Measurements from ENCODE around the gene TNFSF11.
"Not testable (repeated sequence)": the region's sequence is repeated elsewhere in the genome, so short reads cannot be mapped to it uniquely, and the experiment has no call there.

Gene TNFSF11, protein sequence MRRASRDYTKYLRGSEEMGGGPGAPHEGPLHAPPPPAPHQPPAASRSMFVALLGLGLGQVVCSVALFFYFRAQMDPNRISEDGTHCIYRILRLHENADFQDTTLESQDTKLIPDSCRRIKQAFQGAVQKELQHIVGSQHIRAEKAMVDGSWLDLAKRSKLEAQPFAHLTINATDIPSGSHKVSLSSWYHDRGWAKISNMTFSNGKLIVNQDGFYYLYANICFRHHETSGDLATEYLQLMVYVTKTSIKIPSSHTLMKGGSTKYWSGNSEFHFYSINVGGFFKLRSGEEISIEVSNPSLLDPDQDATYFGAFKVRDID

DNA sequence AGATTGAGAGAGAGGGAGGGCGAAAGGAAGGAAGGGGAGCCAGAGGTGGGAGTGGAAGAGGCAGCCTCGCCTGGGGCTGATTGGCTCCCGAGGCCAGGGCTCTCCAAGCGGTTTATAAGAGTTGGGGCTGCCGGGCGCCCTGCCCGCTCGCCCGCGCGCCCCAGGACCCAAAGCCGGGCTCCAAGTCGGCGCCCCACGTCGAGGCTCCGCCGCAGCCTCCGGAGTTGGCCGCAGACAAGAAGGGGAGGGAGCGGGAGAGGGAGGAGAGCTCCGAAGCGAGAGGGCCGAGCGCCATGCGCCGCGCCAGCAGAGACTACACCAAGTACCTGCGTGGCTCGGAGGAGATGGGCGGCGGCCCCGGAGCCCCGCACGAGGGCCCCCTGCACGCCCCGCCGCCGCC, at the start of gene TNFSF11:
TNFSF11 (plus strand) TSS at position 142 of the 400 bp plus-strand sequence; CDS start at position 294, 152 bp downstream.
- DNase-seq = no peak

DNA sequence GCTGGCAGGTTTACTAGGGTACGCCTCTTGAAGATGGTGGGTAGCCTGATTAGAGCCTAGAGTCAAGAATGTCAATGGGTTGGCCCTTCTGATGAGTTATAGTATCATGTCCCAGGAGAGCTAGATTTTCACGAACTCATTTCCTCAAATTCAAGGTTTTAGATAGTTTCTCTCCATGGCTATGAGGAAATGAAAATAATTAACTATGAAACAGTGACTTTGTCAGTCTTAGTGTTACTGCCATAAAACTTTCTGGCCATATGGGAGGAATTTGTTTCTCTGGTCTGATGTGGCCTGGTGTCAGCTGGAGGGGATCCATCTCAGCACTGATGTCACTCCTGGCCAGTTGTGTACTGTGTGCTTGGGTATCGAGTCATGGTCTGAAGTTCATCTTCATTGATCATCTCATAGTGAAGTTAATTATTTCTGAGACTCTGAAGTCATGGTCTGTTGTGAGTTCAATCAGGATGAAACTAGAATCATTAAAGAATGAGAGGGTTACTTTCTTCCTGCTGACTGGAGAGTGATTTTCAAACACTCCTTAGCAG, 49.4 kb upstream of the TNFSF11 start:
- DNase-seq = no peak

DNA sequence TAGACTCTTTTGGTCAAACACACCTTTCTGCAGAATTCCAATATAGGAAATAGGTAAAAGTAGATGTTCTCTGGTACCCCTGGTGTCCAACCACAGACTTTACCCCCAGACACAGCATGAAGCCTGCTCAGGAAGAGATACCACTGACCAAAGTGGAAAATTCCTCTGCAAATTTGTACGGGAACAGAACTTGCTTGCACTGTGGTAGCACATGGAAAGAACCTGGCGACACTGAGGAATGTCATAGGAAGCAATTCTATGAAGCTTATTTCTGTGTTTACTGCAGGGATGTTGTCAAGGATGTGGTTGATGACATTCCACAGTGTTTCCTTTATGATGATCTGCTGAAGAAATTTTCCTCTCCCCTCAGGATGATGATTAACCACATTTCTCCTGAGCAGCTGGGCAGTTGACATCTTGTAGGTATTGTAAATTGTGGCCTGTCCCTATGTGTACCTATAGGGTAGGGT, 48.9 kb upstream of the TNFSF11 start:
- no peak for DNase-seq

DNA sequence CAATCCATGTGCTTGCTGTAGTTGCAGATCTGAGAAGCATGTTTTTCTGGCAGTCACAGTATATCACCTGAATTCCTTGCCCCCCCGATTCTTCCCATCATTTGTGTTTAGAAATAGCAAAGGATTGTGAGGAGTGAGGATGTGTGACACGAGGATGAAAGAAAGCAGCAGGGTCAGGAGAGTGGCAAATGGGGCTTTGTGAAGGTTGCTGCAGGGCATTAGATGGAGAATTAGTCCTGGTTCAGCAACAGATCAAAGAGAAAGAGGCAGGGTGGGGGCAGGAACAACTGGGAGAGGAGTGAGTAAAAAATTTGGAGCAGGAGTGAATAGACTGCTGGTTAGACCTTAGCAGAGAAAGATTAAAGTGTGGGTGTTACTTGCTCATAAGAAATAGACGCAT, 47.7 kb upstream of the TNFSF11 start:
- DNase-seq = no peak

DNA sequence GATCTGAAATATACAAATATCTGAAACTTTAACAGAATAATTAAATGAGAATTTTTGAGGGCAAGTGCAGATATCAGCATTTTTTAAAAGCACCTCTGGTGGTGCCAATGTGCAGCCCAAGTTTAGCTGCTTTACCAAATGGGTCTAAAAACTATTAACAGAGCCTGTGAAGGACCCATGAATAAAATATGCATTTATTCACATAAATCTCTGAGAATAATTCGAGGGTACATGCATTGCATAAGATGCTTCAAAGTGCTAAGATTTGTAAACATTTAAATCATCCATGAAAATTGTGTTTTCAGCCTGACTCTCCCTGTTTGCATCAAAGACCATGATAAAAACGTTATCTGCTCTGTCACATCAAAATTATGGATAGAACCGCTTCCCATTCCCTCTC, 47.1 kb upstream of the TNFSF11 start:
- DNase-seq = no peak

DNA sequence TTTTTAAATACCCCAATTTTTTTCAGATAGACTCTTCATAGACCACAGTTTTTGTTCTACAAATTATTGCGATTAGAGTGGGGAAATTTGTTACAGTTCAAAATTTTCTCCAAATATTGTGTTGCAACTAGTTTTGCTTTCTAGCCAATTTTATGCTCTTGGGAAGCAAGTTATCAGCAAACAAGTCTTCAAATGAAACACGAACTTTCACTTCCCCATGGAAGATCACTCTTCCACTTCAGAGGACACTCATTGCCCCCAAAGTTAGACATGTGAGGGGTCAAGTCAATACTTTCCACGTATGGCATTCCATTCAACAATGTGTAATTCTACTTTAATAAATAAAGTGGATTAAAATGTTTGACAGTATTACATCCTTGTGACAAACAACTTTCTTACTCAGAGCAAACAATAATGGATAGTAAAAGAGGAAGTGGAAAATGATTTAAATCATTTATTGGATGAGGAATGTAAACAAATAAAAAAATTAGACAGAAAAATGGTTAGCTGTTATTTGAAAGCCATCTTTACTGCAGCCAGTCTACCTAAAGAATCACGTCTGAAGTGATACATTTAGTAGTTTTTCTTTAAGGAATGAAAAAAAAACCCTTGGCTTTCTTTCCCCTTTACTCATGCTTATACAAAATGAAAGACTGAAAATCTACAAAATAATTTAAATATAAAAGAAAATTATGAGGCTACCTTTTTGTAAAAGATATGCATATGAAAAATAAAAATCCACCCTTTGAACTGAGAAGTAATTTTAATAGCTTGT, 41.2 kb upstream of the TNFSF11 start:
- no peak for DNase-seq

DNA sequence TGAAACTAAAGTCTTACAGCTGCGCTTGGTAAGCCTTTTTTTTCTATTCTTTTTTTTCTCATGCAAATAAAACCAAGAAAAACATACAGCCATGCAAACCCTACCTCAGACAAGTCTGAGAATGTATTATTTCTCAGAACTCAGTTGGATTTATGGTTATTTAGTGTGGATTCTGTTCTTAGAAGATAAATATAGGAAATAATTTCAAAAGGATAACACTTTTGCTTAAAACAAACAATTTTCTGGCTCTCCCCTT, 40.7 kb upstream of the TNFSF11 start:
- no peak for DNase-seq

DNA sequence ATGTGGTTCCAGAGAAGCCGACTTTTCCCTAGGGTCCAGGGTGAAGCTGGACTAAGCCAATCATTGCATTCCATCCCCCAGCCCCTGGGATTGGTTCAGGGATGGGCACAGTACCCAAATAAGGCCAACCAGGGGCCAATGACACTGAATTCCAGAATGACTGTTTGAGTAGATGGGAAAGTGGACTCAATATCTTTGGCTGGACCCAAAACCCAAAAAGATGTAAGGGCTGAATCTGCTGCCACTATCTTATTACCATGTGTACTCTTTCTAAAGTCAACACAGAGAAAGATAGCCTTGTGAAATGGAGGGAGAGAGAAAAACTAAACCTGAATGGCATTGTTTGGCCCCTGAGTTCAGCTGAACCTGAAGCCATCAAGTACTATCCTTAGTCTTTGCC, 39.2 kb upstream of the TNFSF11 start:
- DNase-seq = no peak

DNA sequence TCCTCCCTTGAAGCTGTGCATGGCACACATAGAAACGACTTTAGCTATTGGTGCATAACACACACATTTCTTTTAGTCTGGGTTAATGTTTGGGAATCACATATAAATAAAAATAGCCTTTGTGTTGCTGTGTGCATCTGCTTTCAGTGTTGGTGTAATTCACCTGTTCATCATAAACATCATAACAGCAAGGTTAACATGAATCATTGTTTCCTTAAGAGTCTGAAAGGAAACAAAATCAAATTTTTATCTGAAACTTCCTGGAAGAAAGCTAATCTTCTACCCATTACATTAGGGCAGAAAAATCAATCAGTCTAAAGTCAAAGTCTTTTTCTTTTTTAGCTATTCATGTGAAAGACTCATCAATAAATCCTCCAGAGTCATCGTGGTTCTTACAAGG, 35.0 kb upstream of the TNFSF11 start:
- no peak for DNase-seq

DNA sequence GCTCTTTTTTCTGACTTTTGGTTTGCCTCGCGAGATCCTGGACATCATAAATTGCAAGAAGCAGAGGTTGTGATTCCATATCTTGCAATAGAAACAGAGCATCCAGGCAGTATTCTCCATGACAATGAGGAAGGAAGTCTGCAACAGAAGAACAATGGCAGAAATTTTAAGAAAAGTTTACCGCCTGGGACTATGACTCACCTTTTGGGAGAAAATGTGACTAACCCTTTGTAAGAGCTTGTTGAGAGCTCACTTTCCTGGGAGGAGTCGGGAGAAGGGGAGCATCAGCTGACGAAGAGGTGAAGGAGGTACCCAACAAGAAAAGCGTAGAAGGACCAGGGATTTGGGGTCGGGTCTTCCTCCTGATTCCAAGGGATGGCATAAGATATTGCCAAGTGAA, 34.3 kb upstream of the TNFSF11 start:
- DNase-seq = no peak

DNA sequence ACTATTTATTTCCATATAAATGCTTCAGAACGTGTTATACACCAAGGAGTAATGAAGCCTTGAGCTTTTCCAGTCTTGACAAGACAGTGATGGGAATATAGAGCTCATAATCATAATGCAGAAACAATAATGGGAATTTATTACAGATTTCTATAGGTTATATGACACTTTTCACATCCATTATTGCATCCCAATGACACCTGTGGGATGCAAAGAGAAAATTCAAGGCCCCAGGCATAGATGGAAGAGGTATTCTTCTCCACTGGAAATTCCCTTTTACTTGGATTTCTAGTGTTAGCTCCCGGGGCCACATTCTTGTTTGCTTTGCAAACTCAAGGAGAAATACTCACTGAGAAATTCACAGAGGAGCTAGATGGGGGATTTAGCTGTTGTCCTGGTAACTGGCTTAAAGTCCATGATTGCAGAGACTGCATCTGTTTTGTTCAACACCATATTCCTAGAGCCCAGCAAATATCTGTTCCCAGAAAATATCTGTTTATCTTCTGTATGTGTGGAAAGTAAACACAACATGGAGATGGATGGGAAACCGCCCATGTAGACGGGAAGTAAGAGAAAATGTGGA, 30.6 kb upstream of the TNFSF11 start:
- DNase-seq = no peak

DNA sequence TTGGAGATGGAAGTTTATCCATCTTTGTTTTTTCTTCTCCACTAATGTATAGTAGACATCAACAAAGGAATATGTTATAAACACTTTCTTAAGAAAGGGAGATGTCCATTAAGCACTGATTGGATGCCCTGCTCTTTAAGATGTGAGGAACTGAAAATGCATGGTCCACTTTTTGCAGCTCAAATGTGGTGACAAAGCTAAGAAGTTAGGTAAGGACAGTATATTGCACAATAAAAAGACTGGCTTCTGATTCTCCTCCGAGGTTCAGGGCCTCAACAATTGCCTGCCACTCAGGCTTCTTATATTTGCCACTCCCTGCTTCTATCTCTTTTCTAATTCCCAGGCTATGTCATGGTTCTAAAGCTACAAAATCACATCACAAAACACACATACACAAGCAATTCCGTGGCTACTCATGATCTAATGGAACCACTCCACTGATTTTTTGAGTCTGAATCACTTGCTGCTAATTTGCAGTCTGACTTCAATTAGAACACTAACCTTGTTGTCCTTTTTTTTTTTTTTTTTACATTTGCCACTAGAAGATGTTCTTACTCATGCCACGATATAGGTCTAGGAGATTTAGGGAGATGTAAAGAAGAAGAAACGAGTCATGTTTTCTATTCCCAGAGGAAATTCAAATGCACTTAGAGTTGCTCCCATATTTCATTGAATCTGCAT, 29.6 kb upstream of the TNFSF11 start:
- no peak for DNase-seq

DNA sequence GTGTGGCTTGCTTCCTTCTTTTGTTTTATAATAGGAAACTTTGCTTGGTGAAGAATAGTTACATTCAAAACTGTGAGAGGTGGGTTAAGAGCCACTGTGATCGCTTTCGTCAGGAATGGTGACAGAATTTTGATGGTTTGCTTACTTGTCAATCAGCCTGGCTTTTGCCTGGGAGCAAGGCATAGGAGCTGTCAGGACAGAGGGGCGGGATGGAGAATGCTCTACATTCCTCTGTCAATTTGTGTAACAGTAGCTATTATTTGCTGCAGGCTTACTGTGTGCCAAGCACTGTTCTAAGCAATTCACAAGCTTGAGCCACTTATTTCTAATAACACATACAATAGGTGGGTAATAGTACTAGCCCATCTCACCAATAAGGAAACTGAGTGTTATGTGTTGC, 28.1 kb upstream of the TNFSF11 start:
- DNase-seq = no peak

DNA sequence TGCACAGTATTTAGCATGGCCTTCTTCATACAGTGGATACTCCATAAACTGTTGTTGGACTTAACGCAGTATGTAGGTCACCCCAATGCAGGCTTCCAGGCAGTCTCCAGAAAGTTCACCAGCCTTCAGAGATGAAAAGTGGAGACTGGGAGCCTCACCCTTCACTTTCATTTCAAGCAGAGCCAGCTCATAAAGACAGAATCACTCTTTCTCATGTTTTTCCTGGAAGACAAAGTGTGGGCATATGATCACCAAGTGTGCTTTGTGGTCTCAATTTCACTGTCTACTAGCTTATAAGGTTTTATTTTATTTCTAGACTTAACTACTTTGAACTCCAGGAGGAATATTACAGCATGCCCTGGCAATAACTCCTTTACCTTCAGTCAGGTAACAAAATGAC, 26.3 kb upstream of the TNFSF11 start:
- DNase-seq = no peak

DNA sequence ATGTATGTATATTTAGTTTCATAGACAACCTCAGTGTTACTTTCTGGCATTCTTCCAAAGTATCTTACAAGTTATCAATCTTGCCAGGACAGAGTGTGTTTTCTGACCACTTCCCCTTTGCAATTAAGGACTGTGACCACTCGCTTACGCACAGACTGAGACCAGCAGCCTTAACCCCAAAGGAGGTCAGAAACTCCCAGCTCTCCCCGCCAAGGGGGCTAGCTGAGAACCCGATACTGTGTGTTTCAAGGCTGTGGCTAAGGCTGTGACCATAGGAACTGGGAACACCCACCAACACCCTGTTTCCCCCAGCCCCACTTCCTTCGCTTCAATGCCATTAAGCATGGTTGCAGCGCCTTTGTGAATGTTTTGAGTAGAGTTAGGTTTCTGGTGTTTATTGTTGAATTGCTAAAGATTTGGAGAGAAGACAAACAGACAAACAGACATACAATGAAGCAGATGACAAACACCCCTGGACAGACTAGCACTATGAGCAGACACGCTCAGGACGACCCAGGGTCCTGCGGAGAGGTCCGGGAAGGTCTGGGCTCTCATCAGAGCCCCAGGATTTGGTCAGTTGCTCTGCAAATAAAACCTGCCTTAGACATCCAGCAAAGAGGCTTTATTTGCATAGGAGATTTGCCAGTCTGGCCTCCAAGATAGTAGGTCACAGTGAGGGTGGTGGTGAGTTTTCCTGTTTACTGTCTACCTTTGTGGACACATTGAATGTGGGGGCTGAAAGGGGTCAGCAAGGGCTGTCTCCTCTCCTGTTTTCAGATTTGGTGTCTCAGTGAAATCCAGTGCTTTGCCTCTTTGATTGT, 25.0 kb upstream of the TNFSF11 start:
- DNase-seq = no peak

DNA sequence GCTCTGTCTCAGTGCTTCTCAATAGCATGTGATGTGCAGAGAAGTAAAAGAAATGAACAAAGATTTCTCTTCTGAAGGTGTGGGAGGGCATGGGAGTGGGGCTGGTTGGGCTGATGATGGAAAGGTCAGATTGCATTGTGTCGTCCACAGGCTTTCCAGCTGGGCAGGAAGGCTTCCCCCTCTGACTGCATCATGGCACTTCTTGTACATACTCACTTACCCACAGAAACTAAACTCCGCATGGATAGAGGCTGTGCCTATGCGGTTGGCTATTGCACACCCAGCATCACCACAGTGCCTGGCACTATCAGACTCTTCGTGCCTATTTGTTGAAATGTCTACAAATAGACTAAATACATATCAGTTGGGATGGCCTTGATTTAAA, 24.4 kb upstream of the TNFSF11 start:
- no peak for DNase-seq

DNA sequence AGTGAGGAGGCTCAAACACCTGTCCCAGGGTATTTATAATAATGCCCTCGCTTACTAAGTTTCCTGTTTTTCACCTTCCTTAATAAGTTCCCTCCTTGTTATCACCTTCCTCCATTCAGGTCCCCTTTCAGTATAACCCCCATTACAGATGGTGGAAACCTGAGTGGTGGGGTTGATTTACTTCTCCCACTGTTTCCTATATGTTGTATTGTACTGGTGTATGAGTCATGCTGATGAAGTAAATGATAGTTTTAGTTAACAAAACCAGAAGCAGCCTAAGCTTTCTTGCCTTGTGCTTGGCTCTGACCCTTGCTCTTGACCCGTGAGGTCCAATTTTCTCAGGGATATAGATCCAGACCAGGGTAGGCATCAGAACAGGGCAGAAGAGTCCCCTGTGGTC, 22.3 kb upstream of the TNFSF11 start:
- DNase-seq = no peak

DNA sequence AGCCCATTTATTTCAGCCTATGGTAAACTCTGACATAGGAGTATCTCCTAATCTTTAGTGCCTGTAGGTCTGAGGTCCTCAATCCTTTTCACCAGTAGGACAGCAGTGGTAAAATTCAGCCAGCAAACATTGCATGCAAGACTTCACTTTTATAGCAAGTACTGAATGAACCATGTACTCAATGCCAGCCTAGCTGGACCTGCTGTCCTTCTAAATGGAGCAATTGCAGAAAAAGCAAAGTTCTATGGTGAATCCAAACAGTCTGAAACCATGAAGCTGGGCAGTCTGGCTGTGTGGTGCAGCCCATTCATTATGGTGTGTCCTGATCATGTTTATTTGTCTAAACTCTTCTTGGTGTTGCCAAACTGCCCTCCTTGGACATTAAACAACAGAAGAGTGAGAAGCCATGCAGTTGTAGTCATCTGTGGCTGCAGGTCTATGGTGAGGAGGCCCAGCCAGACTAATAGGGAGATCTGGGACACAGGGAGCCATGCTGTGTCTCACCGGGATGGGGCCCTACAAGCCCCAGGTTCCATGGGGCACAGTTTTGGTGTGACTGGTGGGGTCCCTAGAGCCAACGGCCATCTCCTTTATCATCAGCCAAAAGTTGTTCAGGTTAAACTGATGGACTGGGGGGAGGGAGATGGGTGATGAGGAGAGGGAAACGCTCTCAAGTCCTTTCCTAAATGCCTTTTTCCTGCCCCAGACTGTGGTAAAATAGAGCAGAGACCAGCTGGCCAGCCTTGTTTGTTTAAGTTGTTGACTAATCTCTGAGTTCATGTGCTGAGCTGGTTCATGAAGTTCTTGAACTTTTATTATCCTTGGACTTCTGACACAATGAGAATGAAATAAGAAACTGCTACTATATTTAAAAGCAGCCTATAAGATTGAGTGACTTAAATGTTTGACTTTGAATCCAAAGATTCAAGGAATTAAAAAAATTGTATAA, 20.6 kb upstream of the TNFSF11 start:
- DNase-seq = no peak

DNA sequence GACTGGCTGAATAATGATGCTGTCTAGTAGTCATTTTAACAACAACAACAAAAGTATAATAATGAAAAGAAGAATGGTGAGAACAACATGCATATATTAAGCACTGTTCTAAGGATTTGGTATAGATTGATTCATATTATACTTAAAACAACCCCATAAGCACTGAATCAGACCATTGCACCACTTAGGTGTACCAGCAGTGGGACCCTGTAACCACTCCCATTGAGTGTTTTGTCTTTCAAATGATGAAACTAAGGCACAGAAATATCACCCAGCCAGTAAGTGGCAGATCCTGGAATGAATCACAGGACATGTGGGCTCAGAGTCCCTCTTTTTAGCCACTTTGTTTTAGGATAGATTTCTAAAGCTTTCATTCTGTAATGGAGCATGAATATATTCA, 14.9 kb upstream of the TNFSF11 start:
- DNase-seq = no peak

DNA sequence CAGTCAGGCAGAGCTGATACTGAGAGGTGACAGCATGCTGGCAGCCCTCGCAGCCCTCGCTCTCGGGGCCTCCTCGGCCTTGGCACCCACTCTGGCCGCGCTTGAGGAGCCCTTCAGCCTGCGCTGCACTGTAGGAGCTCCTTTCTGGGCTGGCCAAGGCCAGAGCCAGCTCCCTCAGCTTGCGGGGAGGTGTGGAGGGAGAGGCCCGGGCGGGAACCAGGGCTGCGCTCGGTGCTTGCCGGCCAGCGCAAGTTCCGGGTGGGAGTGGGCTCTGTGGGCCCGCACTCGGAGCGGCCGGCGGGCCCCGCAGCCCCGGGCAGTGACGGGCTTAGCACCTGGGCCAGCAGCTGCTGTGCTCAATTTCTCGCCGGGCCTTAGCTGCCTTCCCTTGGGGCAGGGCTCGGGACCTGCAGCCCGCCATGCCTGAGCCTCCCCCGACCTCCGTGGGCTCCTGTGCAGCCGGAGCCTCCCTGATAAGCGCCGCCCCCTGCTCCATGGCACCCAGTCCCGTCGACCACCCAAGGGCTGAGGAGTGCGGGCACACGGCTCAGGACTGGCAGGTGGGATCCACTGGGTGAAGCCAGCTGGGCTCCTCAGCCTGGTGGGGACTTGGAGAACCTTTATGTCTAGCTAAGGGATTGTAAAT, 14.3 kb upstream of the TNFSF11 start:
- DNase-seq = not testable (repeated sequence)

DNA sequence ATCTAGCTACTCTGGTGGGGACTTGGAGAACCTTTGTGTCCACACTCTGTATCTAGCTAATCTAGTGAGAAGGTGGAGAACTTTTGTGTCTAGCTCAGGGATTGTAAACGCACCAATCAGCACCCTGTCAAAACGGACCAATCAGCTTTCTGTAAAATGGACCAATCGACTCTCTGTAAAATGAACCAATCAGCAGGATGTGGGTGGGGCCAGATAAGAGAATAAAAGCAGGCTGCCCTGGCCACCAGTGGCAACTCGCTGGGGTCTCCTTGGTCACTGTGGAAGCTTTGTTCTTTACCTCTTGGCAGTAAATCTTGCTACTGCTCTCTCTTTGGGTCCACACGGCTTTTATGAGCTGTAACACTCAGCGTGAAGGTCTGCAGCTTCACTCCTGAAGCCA, 13.6 kb upstream of the TNFSF11 start:
- DNase-seq = not testable (repeated sequence)

Measured in activated gamma-delta T cell treated with Interleukin-2 at 50 U/mL for 16 hours (primary cell).